Measurements from ENCODE around the gene ERBB2.
"Not testable (repeated sequence)": the region's sequence is repeated elsewhere in the genome, so short reads cannot be mapped to it uniquely, and the experiment has no call there.

Gene ERBB2

DNA sequence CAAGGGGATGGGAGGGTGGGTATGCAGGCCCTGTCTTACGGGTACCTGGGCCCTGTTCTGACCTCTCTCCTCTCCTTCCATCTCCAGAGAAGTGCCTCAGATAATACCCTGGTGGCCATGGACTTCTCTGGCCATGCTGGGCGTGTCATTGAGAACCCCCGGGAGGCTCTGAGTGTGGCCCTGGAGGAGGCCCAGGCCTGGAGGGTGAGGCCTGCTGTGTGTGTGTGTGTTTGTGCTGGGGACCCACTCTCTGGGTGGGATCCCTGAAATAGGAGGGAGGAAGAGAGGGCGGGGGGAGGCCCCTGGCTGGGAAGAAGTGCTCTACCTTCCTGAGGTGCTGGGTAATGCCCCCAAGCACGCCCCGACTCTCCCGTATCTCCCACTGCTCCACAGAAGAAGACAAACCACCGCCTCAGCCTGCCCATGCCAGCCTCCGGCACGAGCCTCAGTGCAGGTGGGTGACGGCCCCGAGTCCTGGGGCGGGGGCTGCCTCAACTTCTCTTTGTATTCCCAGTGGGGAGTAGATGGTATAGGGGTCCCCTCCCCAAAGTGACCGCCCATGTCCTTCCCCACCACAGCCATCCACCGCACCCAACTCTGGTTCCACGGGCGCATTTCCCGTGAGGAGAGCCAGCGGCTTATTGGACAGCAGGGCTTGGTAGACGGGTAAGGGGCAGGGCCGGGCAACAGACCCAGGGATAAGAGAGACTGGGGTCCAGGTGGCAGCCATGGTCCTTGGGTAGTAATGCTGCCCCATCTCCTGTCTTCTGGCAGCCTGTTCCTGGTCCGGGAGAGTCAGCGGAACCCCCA is 45.7 kb downstream of the ERBB2 start:
- DNase-seq (ENCODE audit: low spot score): no peak

DNA sequence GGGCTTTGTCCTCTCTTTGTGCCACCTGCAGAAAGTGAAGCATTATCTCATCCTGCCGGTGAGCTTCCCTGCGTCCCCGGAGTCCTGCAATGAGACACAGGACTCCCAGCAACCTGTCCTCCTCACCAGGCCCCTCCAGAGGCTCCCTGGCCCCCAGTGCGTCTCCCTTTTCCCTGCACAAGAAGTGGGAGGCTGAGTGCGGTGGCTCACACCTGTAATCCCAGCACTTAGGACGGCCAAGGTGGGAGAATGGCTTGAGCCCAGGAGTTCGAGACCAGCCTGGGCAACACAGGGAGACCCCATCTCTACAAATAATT is 46.2 kb downstream of the ERBB2 start:
- DNase-seq (ENCODE audit: low spot score): no peak

DNA sequence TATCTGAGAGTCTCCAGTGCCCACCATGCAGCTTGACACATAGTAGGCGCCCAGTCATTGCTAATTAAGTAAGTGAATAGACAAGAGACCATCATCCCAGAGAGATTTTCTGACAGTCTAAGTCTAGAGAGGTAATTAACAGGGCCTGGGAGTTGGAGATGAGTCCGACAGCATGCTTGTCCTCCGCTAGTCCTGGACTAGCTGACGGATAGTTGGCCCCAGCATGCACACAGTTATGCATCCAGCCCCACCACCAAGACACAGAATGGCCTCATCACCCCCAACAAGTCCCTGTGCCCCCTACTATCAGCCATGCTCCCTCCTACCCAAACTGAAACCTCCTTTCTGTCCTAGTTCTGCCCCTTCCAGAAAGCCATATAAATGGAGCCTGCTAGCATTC is 47.9 kb downstream of the ERBB2 start:
- DNase-seq (ENCODE audit: low spot score): no peak

- DNase-seq (ENCODE audit: low spot score): not testable (repeated sequence)
Measured at GRCh38 chr17:39748444-39749034, 48.7 kb downstream of the ERBB2 start.

DNA sequence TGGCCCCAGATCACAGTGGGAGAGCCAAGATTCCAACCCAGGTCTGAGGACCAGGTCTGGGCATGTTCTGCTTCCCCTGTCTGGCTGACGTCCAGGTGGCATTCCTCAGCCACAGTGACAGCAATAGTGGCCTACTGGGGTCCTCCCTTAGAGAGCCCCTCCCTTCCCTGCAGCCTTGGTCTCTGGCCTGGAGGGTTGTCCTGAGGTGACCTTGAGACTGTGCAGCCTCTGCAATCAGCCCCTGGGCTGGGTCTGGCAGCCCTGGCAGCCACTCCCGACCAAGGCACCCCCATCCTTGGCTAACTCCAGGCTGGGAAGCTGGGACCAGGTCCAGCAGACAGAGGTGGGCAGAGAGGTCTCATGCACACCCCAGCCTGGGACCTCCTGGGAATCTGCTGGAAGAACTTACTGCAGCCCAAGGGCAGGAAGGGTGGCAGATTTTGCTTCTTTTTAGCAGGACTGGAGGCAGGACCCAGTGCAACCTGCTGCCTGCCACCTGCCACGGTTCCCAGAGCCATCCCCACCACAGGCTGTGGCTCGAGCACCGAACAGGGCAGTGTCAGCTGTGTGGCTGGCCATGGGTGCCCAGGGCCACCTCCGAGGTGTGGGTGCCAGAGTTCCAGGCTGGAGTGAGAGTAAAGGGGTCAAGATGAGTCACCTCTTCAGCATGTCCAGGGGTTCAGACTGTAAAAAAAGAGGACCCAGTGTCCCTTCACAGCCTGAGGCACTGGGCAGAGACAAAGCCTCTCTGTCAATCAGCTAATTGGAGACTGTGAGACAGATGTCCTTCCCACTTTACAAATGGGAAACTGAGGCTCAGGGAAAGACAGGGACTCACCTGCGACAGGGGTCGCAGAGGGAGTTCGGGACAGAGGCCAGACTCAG is 50.5 kb downstream of the ERBB2 start:
- no peak for DNase-seq (ENCODE audit: low spot score)

GRCh38 chr17:39751016-39751543 is 51.2 kb downstream of the ERBB2 start:
- no peak for DNase-seq (ENCODE audit: low spot score)

GRCh38 chr17:39751637-39752036 is 51.8 kb downstream of the ERBB2 start:
- DNase-seq (ENCODE audit: low spot score): no peak

DNA sequence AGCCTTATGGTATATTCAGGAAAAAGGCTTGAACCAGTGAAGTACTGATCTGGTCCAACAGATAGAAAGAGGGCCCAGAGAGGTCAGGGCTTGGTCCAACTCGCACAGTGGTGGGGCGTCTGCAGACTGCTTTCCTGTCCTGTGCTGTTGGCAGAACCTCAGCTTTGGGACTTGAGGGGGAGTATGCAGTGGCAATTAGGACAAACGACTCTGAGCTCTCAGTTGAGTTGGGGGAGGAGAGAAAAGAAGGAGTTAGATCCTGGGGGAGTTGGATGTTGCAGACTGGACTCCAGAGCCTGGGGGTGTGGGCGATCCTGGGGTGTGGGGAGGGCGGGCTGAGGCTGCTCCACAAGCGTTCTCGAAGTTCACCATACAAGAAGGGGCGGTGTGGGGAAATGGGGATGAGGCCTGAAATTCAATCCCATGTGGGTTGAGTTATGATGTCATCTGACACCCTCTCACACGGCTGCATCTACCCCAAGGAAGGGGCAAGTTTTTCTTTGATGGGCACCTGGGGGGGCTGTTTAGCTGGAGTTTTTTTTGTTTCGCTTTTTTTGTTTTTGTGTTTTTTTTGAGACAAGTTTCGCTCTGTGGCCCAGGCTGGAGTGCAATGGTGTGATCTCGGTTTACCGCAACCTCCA is 52.5 kb downstream of the ERBB2 start:
- no peak for DNase-seq (ENCODE audit: low spot score)

GRCh38 chr17:39753514-39754160 is 53.8 kb downstream of the ERBB2 start:
- DNase-seq (ENCODE audit: low spot score): no peak

- peak; percentile 96 for DNase-seq (ENCODE audit: low spot score)
Measured at GRCh38 chr17:39754161-39754957, 54.5 kb downstream of the ERBB2 start.

- DNase-seq (ENCODE audit: low spot score): no peak
Measured at GRCh38 chr17:39754958-39755553, 55.2 kb downstream of the ERBB2 start.

- DNase-seq (ENCODE audit: low spot score): peak; percentile 55
Measured at GRCh38 chr17:39755554-39756379, 55.9 kb downstream of the ERBB2 start.

DNA sequence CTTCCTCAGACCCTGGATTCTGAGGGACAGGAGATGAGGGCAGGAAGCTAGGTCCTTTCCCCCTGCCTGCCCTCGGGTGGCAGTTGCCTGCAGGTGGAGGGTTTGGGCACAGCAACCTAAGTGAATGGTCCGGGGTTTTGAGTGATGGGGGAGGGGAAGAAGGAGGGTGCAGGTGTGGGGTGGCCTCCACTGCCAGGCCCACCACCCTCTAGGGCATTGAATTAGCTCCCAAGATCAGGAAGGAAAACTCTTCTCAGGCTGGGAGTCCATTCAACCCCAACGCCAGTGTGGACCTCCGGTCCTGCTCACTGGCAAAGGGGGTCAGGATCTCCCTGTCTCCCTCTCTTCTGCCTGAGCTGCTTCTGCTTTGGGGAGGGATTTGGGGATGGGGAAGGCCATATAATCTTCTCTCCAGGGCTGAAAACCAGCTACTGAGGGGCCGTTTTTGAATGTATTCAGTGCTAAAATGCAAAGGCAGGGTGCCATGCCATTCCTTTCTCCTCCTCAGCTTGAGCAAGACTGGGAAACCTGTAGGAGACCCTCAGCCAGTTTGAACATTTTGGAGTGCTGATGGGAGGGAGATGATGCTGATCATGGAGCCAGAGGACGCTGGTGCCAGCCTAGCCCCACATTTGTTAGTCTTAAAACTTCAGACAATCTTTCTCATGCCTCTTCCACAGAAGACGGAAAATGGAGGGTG is 56.7 kb downstream of the ERBB2 start:
- DNase-seq (ENCODE audit: low spot score): no peak

DNA sequence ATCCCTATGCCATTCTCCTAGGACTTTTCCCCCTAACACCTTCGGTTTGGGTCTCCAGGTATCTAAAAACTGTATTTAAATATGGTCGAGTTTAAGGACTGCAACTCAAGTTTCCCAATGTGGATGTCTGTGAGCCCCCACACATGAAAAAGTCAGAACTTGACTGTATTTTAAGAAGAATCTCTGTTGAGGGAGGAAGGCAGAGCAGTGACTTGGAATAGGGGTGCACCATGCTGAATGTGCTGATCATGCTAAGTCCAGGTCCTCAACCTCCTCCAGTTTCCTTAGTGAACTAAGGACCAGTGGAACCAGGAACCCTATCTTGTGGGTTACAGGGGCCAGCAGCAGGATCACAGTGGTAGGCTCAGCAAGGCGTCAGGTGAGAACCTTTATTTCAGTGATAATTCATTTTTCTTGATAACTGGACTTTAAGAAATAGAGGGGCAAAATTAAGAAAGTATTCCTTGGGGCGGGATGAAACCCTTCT is 57.4 kb downstream of the ERBB2 start:
- DNase-seq (ENCODE audit: low spot score): no peak

DNA sequence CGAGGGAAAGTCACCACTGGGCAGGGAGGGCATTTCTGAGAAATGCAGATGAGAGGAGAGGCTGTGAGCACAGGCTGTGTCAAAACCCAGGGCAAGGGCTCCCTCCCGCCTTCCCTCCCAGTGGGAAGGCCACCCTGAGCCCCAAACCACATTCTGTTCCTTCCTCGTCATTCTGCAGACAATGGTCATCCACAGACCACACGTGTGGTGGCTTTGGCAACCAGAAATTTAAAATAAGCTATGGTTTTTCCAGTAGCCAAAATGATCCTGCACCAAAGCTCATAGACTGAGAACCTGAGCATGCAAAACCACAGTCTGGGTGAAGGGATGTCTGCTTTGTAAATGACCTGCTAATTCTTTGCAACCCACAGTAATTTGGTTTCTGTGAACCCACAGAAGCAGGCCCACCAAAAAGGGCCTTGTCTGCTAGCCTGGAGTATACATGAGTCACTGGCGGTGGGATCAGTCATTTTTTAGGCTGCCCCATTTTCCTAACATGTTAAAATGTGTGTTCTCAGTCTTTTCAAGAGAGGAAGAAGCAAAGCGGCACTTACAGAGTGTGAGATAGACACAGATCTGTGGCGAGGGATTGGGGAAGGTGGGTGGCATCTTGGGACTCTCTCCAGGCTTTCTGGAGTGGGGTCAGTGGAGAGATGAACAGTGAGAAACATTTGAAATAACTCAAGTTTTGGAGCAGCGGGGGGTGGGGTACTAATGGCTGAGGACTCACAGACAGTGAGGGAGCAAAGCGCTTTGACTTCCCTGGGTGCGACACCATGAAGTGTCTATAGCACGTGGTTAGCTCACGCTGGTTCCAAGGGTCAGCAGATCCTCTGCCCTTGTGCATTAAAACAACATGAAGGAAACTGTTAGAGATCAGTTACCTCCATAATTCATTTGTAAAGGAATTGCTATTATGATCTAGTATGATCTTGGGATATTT is 58.3 kb downstream of the ERBB2 start:
- no peak for DNase-seq (ENCODE audit: low spot score)

DNA sequence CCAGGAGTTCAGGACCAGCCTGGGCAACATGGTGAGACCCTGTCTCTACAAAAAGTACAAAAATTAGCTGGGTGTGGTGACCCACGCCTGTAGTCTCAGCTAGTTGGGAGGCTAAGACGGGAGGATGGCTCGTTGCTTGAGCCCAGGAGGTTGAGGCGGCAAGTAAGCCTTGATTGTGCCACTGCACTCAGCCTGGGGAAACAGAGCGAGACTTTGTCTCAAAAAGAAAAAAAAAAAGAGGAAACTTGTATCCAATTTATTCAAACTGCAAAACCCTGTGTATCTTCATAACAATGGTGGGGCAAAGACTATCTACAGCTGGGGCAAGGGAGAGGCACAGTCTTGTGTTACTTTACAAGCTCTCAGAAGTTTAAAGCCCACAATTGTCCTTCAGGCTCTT is 59.3 kb downstream of the ERBB2 start:
- DNase-seq (ENCODE audit: low spot score): no peak

DNA sequence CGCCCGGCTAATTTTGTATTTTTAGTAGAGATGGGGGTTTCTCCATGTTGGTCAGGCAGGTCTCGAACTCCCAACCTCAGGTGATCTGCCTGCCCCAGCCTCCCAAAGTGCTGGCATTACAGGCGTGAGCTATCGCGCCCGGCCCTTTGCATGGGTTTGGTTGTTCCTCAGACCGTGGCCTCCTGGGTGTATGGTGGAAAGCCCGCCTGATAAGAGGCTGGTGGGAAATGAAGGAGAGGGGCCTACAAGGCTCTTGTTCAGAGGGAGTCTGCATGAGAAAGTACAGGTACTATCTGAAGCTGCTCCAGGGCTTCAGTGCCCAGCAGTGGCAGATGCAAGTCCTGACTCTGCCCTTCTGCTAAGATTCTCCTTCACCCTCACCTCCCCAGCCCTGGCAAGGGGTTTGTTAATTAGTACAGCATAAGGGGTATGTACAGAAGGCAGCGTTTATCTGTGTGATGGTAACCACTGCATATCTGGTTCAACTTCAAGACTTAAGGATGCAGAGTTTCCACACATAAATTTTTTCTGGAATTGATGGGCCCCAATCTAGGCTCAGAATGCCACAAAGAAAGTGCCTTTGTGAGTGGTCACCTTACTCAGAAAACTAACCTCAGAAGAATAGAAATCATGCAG is 62.1 kb downstream of the ERBB2 start:
- DNase-seq (ENCODE audit: low spot score): no peak

Data from ecto neural progenitor cell (in vitro differentiated cells).